Hematopoietic multipotent progenitor cell (in vitro differentiated cells): ENCODE data around the gene SDHAF3. TPM values are rescaled to one million over a fixed set of nuclear protein-coding genes. Genes with fewer than 3 reads are reported as not detected.
"Not testable (repeated sequence)": the region's sequence is repeated elsewhere in the genome, so short reads cannot be mapped to it uniquely, and the experiment has no call there.

Experiments
- DNase-seq, 3 donors: peaks; one replicate each; pipeline ENCODE4 v3.0.0-alpha.2; 2011 to 2015; ENCODE audit warnings: low read depth in 2 of 3, low spot score in 2 of 3
- total RNA-seq: library from RNA; depleted of rRNA; stranded (reverse); fragments of >200 nt; gene quantifications from one replicate; pipeline ENCODE4 v1.2.3, GENCODE V29; 2012

The SDHAF3 gene
- total RNA-seq, result 4.3 TPM

DNA sequence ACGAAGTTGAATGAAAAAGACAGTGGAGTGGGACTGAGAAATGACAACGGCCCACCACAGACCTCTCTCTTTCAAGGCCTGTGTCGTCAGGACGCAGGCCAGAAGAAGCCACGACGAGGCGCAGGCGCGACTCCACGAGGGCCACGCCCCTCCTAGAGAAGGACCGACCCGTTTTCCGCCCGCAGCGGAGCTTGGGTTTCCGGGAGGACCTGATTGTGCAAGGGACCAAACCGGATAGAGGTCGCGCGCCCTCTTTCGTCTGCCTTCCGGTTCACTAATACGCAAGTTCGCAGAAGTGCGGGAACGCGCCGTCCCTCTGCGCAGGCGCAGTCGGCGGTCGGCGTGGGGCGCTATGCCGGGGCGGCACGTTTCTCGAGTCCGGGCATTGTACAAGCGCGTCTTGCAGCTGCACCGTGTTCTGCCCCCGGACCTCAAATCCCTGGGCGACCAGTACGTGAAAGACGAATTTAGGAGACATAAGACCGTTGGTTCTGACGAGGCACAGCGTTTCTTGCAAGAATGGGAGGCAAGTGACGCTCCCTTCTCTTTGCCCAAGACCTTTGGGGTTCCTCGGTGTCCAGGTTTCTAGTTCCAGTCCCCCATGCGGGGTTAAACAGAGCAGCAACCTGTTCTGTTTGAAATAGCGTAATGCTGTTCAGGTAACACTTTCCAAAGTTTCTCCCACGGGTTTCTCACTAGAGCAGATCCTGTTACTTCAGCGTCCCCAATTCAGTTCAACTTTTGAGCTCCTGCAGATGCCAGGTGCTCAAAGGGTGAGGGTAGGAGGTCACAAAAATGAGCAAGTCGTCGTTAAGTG lies at the start of gene SDHAF3:
Gene SDHAF3 (plus strand): TSS at position 327 of the 817 bp plus-strand sequence. CDS start 26 bp downstream, at position 353.
- DNase-seq, result peak; percentile 94 to 99 (median 98)

DNA sequence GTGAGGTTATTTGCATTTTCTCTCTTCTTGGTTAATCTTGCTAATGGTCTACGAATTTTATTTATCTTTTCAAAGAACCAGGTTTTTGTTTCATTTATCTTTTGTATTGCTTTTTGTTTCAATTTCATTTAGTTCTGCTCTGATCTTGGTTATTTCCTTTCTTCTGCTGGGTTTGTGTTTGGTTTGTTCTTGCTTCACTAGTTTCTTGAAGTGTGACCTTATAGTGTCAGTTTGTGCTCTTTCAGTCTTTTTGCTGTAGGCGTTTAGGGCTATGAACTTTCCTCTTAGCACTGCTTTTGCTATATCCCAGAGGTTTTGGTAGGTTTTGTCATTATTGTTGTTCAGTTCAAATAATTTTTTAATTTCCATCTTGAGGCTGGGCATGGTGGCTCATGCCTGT lies 45.5 kb upstream of the SDHAF3 start:
- not testable (repeated sequence) for DNase-seq

GRCh38 chr7:97075928-97076327 lies 41.6 kb upstream of the SDHAF3 start:
- no peak for DNase-seq

DNA sequence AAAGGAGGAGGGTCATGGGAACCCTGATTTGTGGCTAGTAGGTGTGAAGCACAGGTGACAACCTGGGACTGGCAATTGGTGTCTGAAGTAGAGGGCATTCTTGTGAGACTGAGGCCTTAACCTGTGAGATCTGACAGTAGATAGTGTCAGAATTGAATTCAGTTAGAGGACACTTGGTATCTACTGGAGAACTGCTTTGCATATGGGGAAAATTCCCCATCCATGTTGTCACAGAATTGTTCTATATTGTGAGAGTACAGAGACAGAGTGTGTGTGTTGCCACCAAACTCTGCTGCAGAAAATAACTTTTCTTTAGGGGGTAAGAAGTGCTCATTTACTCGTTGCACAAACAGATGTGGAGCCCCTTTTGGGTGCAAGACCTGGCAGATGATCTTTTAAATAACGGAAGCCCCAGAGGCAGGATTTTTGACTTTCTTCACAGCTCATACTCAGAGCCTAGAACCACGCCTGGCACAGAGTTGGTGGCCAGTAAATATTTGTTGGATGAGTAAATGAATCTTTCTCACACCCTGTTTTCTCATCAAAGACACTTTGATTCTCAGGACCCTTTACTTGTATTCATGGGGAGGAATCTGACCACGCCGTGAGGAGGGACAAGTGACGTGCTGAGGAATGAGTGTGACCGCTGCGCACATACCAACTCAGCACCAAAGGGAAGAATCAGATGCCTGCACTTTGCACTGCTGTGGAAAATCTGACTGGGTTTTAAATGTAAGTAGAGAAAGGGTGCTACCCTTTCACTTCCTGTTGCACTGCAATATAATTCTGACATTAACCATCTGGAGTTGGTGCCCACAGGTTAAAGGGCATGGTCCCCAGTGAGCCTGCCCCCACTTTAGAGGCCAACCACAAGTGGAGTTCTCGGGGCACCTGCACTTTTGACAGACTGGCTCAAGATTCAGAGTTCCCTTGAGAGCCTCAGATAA lies 39.2 kb upstream of the SDHAF3 start:
- no peak for DNase-seq

- no peak for DNase-seq
Measured at GRCh38 chr7:97079300-97079699, 38.2 kb upstream of the SDHAF3 start.

GRCh38 chr7:97081521-97082300 lies 35.8 kb upstream of the SDHAF3 start:
- no peak for DNase-seq

DNA sequence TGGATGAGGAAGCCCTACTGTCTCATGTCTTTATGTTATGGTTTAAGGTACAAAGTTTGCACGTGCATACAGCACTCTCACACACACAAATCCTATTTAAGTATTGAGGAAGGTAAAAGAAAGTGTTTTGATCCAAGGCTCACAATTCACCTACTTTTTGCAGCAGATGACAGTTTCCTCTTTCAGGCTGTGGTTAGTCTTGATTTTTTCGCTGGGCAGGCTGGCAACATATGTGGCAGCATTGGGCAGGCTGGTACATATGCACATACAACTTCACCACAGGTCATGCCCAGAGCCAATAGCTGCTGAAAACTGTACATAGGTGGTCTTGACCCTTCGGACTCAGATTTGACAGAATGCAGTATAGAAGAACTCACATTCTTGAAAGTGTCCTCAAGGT lies 29.1 kb upstream of the SDHAF3 start:
- peak in 1 of 3 donors; percentile 29 for DNase-seq

GRCh38 chr7:97089771-97090170 lies 27.7 kb upstream of the SDHAF3 start:
- no peak for DNase-seq

DNA sequence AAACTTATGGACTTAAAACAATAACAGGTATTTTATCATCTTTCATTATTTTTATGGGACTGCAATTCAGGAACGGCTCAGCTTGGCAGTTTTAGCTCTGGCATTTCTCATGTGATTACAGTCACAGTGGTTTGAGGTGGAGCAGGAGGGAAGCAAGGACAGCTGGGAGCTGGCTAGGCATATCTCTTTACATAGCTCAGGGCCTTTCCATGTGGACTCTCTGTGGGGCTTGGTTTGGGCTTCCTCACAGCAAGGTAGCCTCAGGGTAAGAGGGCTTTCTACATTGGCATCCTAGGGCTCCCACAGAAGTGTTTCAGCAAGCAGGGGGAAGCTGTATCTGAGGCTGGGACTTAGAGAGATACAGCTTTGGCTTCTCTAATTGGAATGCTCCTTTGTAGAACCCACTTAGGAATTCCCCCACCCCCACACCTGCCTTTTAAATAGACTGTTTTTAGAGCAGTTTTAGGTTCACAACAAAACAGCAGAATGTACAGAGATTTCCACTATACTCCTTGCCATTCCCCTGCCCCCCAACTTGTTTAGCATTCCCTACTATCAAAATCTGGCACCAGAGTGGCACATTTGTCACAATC lies 26.6 kb upstream of the SDHAF3 start:
- no peak for DNase-seq

GRCh38 chr7:97094284-97094930 lies 23.1 kb upstream of the SDHAF3 start:
- no peak for DNase-seq

- no peak for DNase-seq
Measured at GRCh38 chr7:97096037-97096436, 21.5 kb upstream of the SDHAF3 start.

- no peak for DNase-seq
Measured at GRCh38 chr7:97096661-97097060, 20.8 kb upstream of the SDHAF3 start.

DNA sequence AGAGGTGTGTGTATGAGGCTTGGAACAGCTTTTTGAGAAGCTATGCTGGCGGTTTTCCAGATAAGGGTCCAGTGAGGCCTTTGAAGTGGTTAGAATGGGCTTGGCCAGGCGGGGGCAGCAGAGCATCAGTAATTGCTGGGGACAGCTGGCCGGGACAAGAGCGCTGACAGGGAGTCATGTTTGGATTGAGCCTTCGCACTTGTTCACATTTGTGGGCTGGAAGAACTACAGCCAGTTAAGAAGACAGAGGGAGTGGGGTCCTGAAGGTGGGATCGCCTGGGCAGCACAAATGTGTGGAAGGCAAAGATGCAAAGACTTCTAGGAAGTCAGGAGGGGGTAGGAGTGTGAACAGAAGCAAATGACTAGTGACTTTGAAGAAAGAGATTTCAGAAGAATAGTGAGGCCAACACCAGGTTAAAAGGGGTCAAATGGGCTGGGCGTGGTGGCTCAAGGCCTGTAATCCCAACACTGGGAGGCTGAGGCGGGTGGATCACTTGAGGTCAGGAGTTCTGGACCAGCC lies 12.7 kb upstream of the SDHAF3 start:
- DNase-seq, result peak; percentile 17 to 88 (median 75)

DNA sequence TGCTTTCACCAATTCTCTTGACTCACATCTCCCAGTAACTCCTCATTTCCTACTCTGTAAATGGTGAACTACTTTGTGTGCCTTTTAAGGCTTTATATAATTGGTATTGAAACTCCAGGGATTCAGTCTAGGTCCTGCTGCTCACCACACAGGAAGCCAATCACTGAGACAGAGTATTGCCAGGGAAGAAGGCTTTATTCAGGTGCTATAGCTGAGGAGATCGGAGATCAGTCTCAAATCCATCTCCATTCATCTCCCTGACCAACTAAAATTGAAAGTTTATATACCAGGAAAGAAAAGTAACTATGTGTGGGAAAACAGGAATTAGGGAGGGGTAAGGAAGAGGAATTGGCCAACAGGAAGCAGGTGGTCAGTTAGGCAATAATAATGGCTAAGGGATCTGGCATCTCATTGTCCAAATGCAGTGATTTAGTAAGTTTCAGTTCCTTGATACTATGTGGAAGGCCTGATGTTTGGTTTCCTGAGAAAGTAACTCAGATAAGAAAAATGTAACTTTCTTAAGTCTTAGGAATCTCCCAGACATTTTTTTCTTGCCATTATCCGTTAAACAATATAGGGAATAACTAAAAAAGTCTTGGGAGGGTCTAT lies 10.2 kb upstream of the SDHAF3 start:
- no peak for DNase-seq

DNA sequence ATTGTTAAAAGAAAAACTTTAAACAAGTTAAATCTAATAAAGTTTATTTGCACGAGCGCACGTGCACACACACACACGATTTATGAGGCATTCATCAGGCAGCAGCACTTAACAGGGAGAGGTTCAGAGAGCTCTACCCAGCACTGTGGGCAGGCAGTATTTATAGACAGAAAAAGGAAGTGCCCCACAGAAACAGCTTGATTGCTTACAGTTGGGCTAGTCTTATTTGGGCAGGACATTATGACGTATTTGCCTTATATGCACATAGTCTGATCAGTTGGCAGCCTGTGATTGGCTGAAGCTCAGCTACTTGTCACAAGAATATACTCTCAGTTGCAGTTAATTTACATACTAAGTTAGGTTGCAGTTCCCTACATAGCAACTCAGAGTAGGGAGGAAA lies 1.2 kb upstream of the SDHAF3 start:
- DNase-seq, result peak in 2 of 3 donors; percentile 57 to 82

DNA sequence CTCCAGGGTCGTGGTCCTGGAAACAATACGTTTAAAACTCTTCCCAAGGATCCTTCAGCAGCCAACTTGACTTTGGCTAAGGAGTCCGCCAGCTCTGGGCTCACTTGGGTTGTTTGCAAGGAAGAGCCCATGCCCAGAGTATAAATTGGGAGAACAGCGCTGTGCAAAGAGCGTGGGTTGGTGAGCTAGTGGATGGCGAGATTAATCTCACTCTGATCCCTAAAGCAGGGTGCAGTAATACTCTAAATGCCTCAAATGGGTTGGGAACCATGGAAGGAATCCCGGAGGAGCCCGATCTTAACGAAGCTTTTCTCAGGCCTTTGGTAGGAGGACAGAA lies 495 bp upstream of the SDHAF3 start:
- no peak for DNase-seq

- peak in 1 of 3 donors; percentile 9 for DNase-seq
Measured at GRCh38 chr7:97118306-97118917, 914 bp downstream of the SDHAF3 start.

- no peak for DNase-seq
Measured at GRCh38 chr7:97119747-97120146, 2.2 kb downstream of the SDHAF3 start.
